Fibroblast of skin of right biceps (primary cell): ENCODE data around the gene MYO3B.
"Not testable (repeated sequence)": the region's sequence is repeated elsewhere in the genome, so short reads cannot be mapped to it uniquely, and the experiment has no call there.

ENCODE experiments used
- DNase-seq: peaks from one replicate; pipeline ENCODE4 v3.0.0-alpha.2; 2013

MYO3B gene

GRCh38 chr2:170578606-170579005, 400.7 kb downstream of the MYO3B start:
- no peak for DNase-seq

GRCh38 chr2:170579511-170579910, 401.6 kb downstream of the MYO3B start:
- no peak for DNase-seq

- DNase-seq, result no peak
Measured at GRCh38 chr2:170582313-170582712, 404.4 kb downstream of the MYO3B start.

GRCh38 chr2:170582751-170583463, 405.0 kb downstream of the MYO3B start:
- DNase-seq, result no peak

GRCh38 chr2:170585067-170585466, 407.1 kb downstream of the MYO3B start:
- DNase-seq, result no peak

GRCh38 chr2:170586571-170587095, 408.7 kb downstream of the MYO3B start:
- no peak for DNase-seq

GRCh38 chr2:170587117-170587516, 409.2 kb downstream of the MYO3B start:
- DNase-seq, result no peak

- peak; percentile 71 for DNase-seq
Measured at GRCh38 chr2:170587922-170588321, 410.0 kb downstream of the MYO3B start.

- DNase-seq, result no peak
Measured at GRCh38 chr2:170588729-170589128, 410.8 kb downstream of the MYO3B start.

- no peak for DNase-seq
Measured at GRCh38 chr2:170596576-170596975, 418.6 kb downstream of the MYO3B start.

GRCh38 chr2:170598067-170598395, 420.1 kb downstream of the MYO3B start:
- DNase-seq, result peak; percentile 33

- DNase-seq, result no peak
Measured at GRCh38 chr2:170601489-170601888, 423.5 kb downstream of the MYO3B start.

GRCh38 chr2:170605862-170606261, 427.9 kb downstream of the MYO3B start:
- no peak for DNase-seq

- no peak for DNase-seq
Measured at GRCh38 chr2:170607171-170607570, 429.2 kb downstream of the MYO3B start.

GRCh38 chr2:170610615-170611014, 432.7 kb downstream of the MYO3B start:
- no peak for DNase-seq

GRCh38 chr2:170618948-170619347, 441.0 kb downstream of the MYO3B start:
- not testable (repeated sequence) for DNase-seq

GRCh38 chr2:170635094-170635493, 457.1 kb downstream of the MYO3B start:
- not testable (repeated sequence) for DNase-seq

- no peak for DNase-seq
Measured at GRCh38 chr2:170639635-170640034, 461.7 kb downstream of the MYO3B start.

GRCh38 chr2:170641961-170642360, 464.0 kb downstream of the MYO3B start:
- no peak for DNase-seq

- DNase-seq, result no peak
Measured at GRCh38 chr2:170643346-170643745, 465.4 kb downstream of the MYO3B start.

- DNase-seq, result no peak
Measured at GRCh38 chr2:170647741-170648436, 469.9 kb downstream of the MYO3B start.

- DNase-seq, result no peak
Measured at GRCh38 chr2:170651624-170652325, 473.8 kb downstream of the MYO3B start.

GRCh38 chr2:170652637-170653417, 474.9 kb downstream of the MYO3B start:
- DNase-seq, result no peak
